H1 (cell line): ENCODE data around the gene EPHA7. TPM values are rescaled to one million over a fixed set of nuclear protein-coding genes. Genes with fewer than 3 reads are reported as not detected.

Experiments
- CTCF ChIA-PET: fragments of 300-600 bp; sonication (Branson Sonifier 250); formaldehyde crosslinking; loops from one replicate; lab custom pipeline; 2021; ENCODE audit not compliant: partially characterized antibody; lab: Charles Lee
- POLR2A ChIA-PET: fragments of 300-600 bp; sonication (Branson Sonifier 250); formaldehyde crosslinking; loops from one replicate; lab custom pipeline; 2021; ENCODE audit warnings: inconsistent platforms; ENCODE audit not compliant: partially characterized antibody; lab: Charles Lee
- DNase-seq, 2 experiments: peaks; one replicate each; pipeline versions ENCODE4 v3.0.0 to v3.0.0-alpha.2; 2010 to 2022; ENCODE audit warnings: low spot score in 2 of 2, low read depth in 1 of 2, mixed read lengths in 1 of 2
- FAIRE-seq: peaks from 2 replicates; lab custom pipeline; 2011; peaks lifted over from hg19 to GRCh38; lab: Jason Lieb, UNC
- H2AFZ ChIP-seq: 2 replicates; pipeline ENCODE4 v1.8.1; 2012; ENCODE audit warnings: low read length, inconsistent platforms
- H2AK5ac ChIP-seq: 2 replicates; pipeline ENCODE4 v1.6.1; 2013; ENCODE audit warnings: low read depth, low read length
- H2BK120ac ChIP-seq: replicated peaks from 2 replicates; pipeline ENCODE3; 2013; ENCODE audit warnings: low read depth, low read length, inconsistent platforms
- H2BK12ac ChIP-seq: 2 replicates; pipeline ENCODE4 v1.6.1; 2013; ENCODE audit warnings: low read depth, low read length
- H2BK15ac ChIP-seq: 2 replicates; pipeline ENCODE4 v1.6.1; 2013; ENCODE audit warnings: low read length
- H2BK20ac ChIP-seq: 2 replicates; pipeline ENCODE4 v1.6.1; 2013; ENCODE audit warnings: low read length
- H2BK5ac ChIP-seq: 2 replicates; pipeline ENCODE4 v1.6.1; 2013; ENCODE audit warnings: low read depth, low read length
- H3K14ac ChIP-seq: 2 replicates; pipeline ENCODE4 v1.6.1; 2013; ENCODE audit warnings: inconsistent platforms; ENCODE audit not compliant: insufficient read length
- H3K18ac ChIP-seq: 2 replicates; pipeline ENCODE4 v1.6.1; 2013; ENCODE audit warnings: low read length; ENCODE audit errors: extremely low read depth
- H3K23ac ChIP-seq: 2 replicates; pipeline ENCODE4 v1.6.1; 2013; ENCODE audit warnings: inconsistent platforms; ENCODE audit not compliant: insufficient read length
- H3K23me2 ChIP-seq: 2 replicates; pipeline ENCODE4 v1.6.1; 2013; ENCODE audit warnings: low read depth, low read length
- H3K27ac ChIP-seq: 2 replicates; pipeline ENCODE4 v1.6.1; 2011; ENCODE audit warnings: low read depth, low read length, inconsistent platforms
- H3K27me3 ChIP-seq, 4 experiments: replicated peaks in 1 of 4; 1 replicate in 1 of 4; 2 replicates in 3 of 4; pipeline versions ENCODE4 v1.6.1 to v1.8.1; 2011 to 2013; ENCODE audit warnings: low read length in 3 of 4, mild to moderate bottlenecking in 3 of 4, inconsistent platforms in 2 of 4, mixed read lengths in 2 of 4, moderate library complexity in 1 of 4; ENCODE audit not compliant: control insufficient read depth in 3 of 4, insufficient read depth in 3 of 4; ENCODE audit errors: extremely low read depth in 1 of 4
- H3K36me3 ChIP-seq, 4 experiments: 2 replicates each; pipeline versions ENCODE4 v1.6.1 to v1.8.1; 2011 to 2013; ENCODE audit warnings: mild to moderate bottlenecking in 4 of 4, low read length in 3 of 4, moderate library complexity in 2 of 4, control low read depth in 1 of 4, inconsistent platforms in 1 of 4; ENCODE audit not compliant: insufficient read depth in 4 of 4, control insufficient read depth in 2 of 4
- H3K4ac ChIP-seq: replicated peaks from 2 replicates; pipeline ENCODE3; 2013; ENCODE audit warnings: low read length, low read depth, mixed read lengths, inconsistent platforms; ENCODE audit not compliant: insufficient read length
- H3K4me1 ChIP-seq, 4 experiments: replicated peaks in 1 of 4; 1 replicate in 1 of 4; 2 replicates in 3 of 4; pipeline versions ENCODE4 v1.6.1 to v1.8.1; 2011 to 2013; ENCODE audit warnings: low read length in 3 of 4, inconsistent platforms in 2 of 4, mixed read lengths in 1 of 4; ENCODE audit not compliant: insufficient read depth in 4 of 4, control insufficient read depth in 3 of 4
- H3K4me2 ChIP-seq, 2 experiments: 2 replicates each; pipeline versions ENCODE4 v1.6.1 to v1.8.1; 2011 to 2013; ENCODE audit warnings: low read depth in 2 of 2, low read length in 2 of 2, control low read depth in 1 of 2, inconsistent platforms in 1 of 2, mild to moderate bottlenecking in 1 of 2; ENCODE audit not compliant: insufficient read depth in 1 of 2
- H3K4me3 ChIP-seq, 4 experiments: fragments of 200-600, 300-600 bp in 1 of 4; sonication (generic), shearing (Covaris generic), sonication (Bioruptor Twin) in 1 of 4; 2 replicates each; pipeline versions ENCODE4 v1.5.1 to v1.8.1; 2011 to 2016; ENCODE audit warnings: low read length in 4 of 4, low read depth in 3 of 4, control low read depth in 2 of 4, inconsistent platforms in 2 of 4, mild to moderate bottlenecking in 2 of 4, mixed read lengths in 1 of 4, moderate library complexity in 1 of 4; ENCODE audit not compliant: insufficient read depth in 2 of 4; ENCODE audit errors: extremely low read depth in 1 of 4
- H3K56ac ChIP-seq: replicated peaks from 2 replicates; pipeline ENCODE3; 2013; ENCODE audit warnings: low read depth, mild to moderate bottlenecking, mixed read lengths, low read length, inconsistent platforms; ENCODE audit not compliant: insufficient read length
- H3K79me1 ChIP-seq: 2 replicates; pipeline ENCODE4 v1.6.1; 2013; ENCODE audit warnings: low read depth, low read length, control low read depth
- H3K79me2 ChIP-seq, 2 experiments: 2 replicates each; pipeline versions ENCODE4 v1.6.1 to v1.8.1; 2012 to 2013; ENCODE audit warnings: low read length in 2 of 2, mild to moderate bottlenecking in 2 of 2, inconsistent platforms in 1 of 2; ENCODE audit not compliant: insufficient read depth in 2 of 2, control insufficient read depth in 1 of 2
- H3K9ac ChIP-seq, 4 experiments: replicated peaks in 1 of 4; 1 replicate in 1 of 4; 2 replicates in 3 of 4; pipeline versions ENCODE4 v1.6.1 to v1.8.1; 2011 to 2013; ENCODE audit warnings: low read depth in 3 of 4, low read length in 3 of 4, control low read depth in 2 of 4, mild to moderate bottlenecking in 2 of 4, moderate library complexity in 2 of 4, inconsistent platforms in 1 of 4; ENCODE audit errors: extremely low read depth in 1 of 4
- H3K9me3 ChIP-seq, 2 experiments: 2 replicates each; pipeline versions ENCODE4 v1.6.1 to v1.8.1; 2012 to 2013; ENCODE audit warnings: mild to moderate bottlenecking in 2 of 2, moderate library complexity in 2 of 2, control low read depth in 1 of 2, inconsistent platforms in 1 of 2, low read depth in 1 of 2, low read length in 1 of 2, mixed read lengths in 1 of 2; ENCODE audit not compliant: insufficient read depth in 2 of 2
- H4K20me1 ChIP-seq, 2 experiments: replicated peaks in 1 of 2; 2 replicates each; pipeline versions ENCODE3 to v1.8.1; 2011 to 2013; ENCODE audit warnings: inconsistent platforms in 2 of 2, low read length in 2 of 2, mild to moderate bottlenecking in 1 of 2; ENCODE audit not compliant: insufficient read depth in 2 of 2, control insufficient read depth in 1 of 2
- H4K5ac ChIP-seq: 2 replicates; pipeline ENCODE4 v1.6.1; 2013; ENCODE audit warnings: low read length, low read depth, mixed read lengths, inconsistent platforms; ENCODE audit not compliant: insufficient read length
- H4K8ac ChIP-seq: 2 replicates; pipeline ENCODE4 v1.8.0; 2013; ENCODE audit warnings: mild to moderate bottlenecking, moderate library complexity, low read length, inconsistent platforms; ENCODE audit not compliant: insufficient read depth; ENCODE audit errors: extremely low read depth
- H4K91ac ChIP-seq: replicated peaks from 2 replicates; pipeline ENCODE3; 2013; ENCODE audit warnings: low read length, mixed read lengths, inconsistent platforms; ENCODE audit not compliant: insufficient read length
- BACH1 ChIP-seq: IDR thresholded peaks from 2 replicates; pipeline ENCODE4 v1.6.1; 2012; ENCODE audit warnings: low read length, improper control_type of control experiment
- CHD1 ChIP-seq: IDR thresholded peaks from 2 replicates; pipeline ENCODE4 v1.6.1; 2012; ENCODE audit warnings: low read depth, low read length, improper control_type of control experiment
- E2F6 ChIP-seq: IDR thresholded peaks from 2 replicates; pipeline ENCODE4 v1.6.1; 2012; ENCODE audit warnings: inconsistent platforms
- EGR1 ChIP-seq: IDR thresholded peaks from 2 replicates; pipeline ENCODE4 v1.6.1; 2011; ENCODE audit warnings: low read depth, low read length, borderline replicate concordance
- HDAC6 ChIP-seq: IDR thresholded peaks from one replicate; pipeline ENCODE4 v1.7.1; 2012; ENCODE audit warnings: low read depth, mild to moderate bottlenecking, inconsistent platforms, low read length, moderate library complexity
- RBBP5 ChIP-seq: IDR thresholded peaks from 2 replicates; pipeline ENCODE4 v1.7.1; 2012; ENCODE audit warnings: low read depth, mild to moderate bottlenecking, inconsistent platforms, low read length, moderate library complexity, borderline replicate concordance
- SIRT6 ChIP-seq: IDR thresholded peaks from one replicate; pipeline ENCODE4 v1.7.1; 2012; ENCODE audit warnings: low read length, inconsistent platforms
- SIX5 ChIP-seq: IDR thresholded peaks from 2 replicates; pipeline ENCODE4 v1.6.1; 2011; ENCODE audit warnings: mild to moderate bottlenecking, low read depth, low read length
- SUZ12 ChIP-seq: fragments of 200-600 bp; sonication (generic); IDR thresholded peaks from 2 replicates; pipeline ENCODE4 v1.6.1; 2012; ENCODE audit warnings: mild to moderate bottlenecking, inconsistent platforms, low read length, moderate library complexity, mixed read lengths
- WGBS, 2 experiments: shearing (Covaris generic) in 1 of 2; methylation state at CpG; one replicate each; pipeline versions ENCODE4 v1.1.6 to v1.1.7; 2013 to 2015; ENCODE audit warnings: low lambda C conversion rate in 2 of 2, mixed read lengths in 2 of 2, inconsistent platforms in 1 of 2, low coverage in 1 of 2, missing lambda C conversion rate in 1 of 2; ENCODE audit not compliant: insufficient replicate concordance in 2 of 2, insufficient coverage in 1 of 2, insufficient read length in 1 of 2; ENCODE audit errors: extremely low coverage in 1 of 2, missing lambda C conversion rate in 1 of 2; 5-methylcytosine and 5-hydroxymethylcytosine counted together
- polyA plus RNA-seq, 7 experiments: library from polyadenylated mRNA; depleted of rRNA in 3 of 7; stranded (reverse) in 5 of 7; unstranded in 2 of 7; fragments of >200 nt in 5 of 7; fragments of 200-250 nt in 2 of 7; gene quantifications; 1 replicate in 5 of 7; 2 replicates in 1 of 7; 4 replicates in 1 of 7; pipeline versions ENCODE4 v1.2.1 to v1.2.3, GENCODE V29; 2011 to 2013; ENCODE audit warnings: missing spikeins in 2 of 7, mixed read lengths in 2 of 7
- total RNA-seq: library from RNA; stranded (reverse); fragmentation: NEBNext Ultra II Directional; extraction: Animal tissue kit (Norgen Biotek cat#: 25700); gene quantifications from 2 replicates; pipeline ENCODE4 v1.2.1, GENCODE V29; 2021

EPHA7 gene
- total and polyA plus RNA-seq, 2 of the 8 experiments (the other 6 are each of a cell fraction or from before 2014, with no cell fraction given), result 1.3 to 6.8 TPM

GRCh38 chr6:93323630-93324029 lies 95.7 kb downstream of the EPHA7 start:
- no peak overlapping the region for H3K14ac ChIP-seq
- POLR2A ChIA-PET, result no interaction called here
- H3K56ac ChIP-seq, result no peak overlapping the region
- no peak overlapping the region for H4K91ac ChIP-seq
- no peak overlapping the region for H2BK12ac ChIP-seq
- 96% methylated on average over 1 of the region's 1 CpG; no CpG with 5 or more reads in 1 of the 2 experiments for WGBS, 2 experiments
- H3K4me1 ChIP-seq, result no peaks in the 10 kb centered on the region
- H3K18ac ChIP-seq, result no peak overlapping the region
- H4K5ac ChIP-seq, result no peak overlapping the region
- CTCF ChIA-PET, result interaction anchor here (0.6 kb wide), 1 partner anchor 926 kb away, joined by 3 read pairs; no protein-coding TSS in a partner anchor
- H3K79me2 ChIP-seq, result no peaks in the 10 kb centered on the region
- no peaks in the 10 kb centered on the region for H3K36me3 ChIP-seq
- H2AFZ ChIP-seq, result no peak overlapping the region
- no peak for TF ChIP-seq E2F6
- no peak for TF ChIP-seq CHD1
- TF ChIP-seq SUZ12, result no peak
- no peak for TF ChIP-seq RBBP5
- no peak for TF ChIP-seq SIX5
- TF ChIP-seq BACH1, result no peak
- TF ChIP-seq HDAC6, result no peak
- no peak for TF ChIP-seq EGR1
- TF ChIP-seq SIRT6, result no peak
- TF ChIP-seq, all 59 proteins: peak for 0
- no peak for DNase-seq
- Histone ChIP-seq H2AK5ac (no peak overlapping the region), H4K8ac (no peak overlapping the region), H3K9me3 (no peaks in the 10 kb centered on the region), H3K9ac (no peak overlapping the region), H3K27ac (no peak overlapping the region), H2BK5ac (no peak overlapping the region), H3K4me3 (no peak overlapping the region), H3K23ac (no peak overlapping the region), H2BK120ac (no peak overlapping the region), H4K20me1 (no peaks in the 10 kb centered on the region), H3K4me2 (no peak overlapping the region), H3K23me2 (no peaks in the 10 kb centered on the region), H3K4ac (no peak overlapping the region), H2BK20ac (no peak overlapping the region), H2BK15ac (no peak overlapping the region), H3K79me1 (no peaks in the 10 kb centered on the region; the same call in 1 of the 2 replicates), H3K27me3 (no peaks in the 10 kb centered on the region)
- no peak for FAIRE-seq
